ENCODE data around the gene NAE1.
"Not testable (repeated sequence)": the region's sequence is repeated elsewhere in the genome, so short reads cannot be mapped to it uniquely, and the experiment has no call there.

NAE1 gene

GRCh38 chr16:66830422-66831404 is at the start of gene NAE1:
Gene NAE1 (minus strand): TSS chr16:66830976. CDS start chr16:66830899, 77 bp downstream.
- DNase-seq, result peak; percentile 73

GRCh38 chr16:66878067-66878466 is 47.3 kb upstream of the NAE1 start:
- DNase-seq, result no peak

GRCh38 chr16:66874079-66874775 is 43.5 kb upstream of the NAE1 start:
- DNase-seq, result no peak

GRCh38 chr16:66873685-66874055 is 42.9 kb upstream of the NAE1 start:
- DNase-seq, result no peak

GRCh38 chr16:66872943-66873684 is 42.3 kb upstream of the NAE1 start:
- peak; percentile 48 for DNase-seq

- DNase-seq, result no peak
Observed at GRCh38 chr16:66872559-66872942, 41.8 kb upstream of the NAE1 start.

GRCh38 chr16:66871840-66872239 is 41.1 kb upstream of the NAE1 start:
- no peak for DNase-seq

GRCh38 chr16:66871363-66871762 is 40.6 kb upstream of the NAE1 start:
- DNase-seq, result not testable (repeated sequence)

- DNase-seq, result no peak
Observed at GRCh38 chr16:66869424-66869823, 38.6 kb upstream of the NAE1 start.

- DNase-seq, result no peak
Observed at GRCh38 chr16:66863707-66864106, 32.9 kb upstream of the NAE1 start.

- no peak for DNase-seq
Observed at GRCh38 chr16:66862023-66862520, 31.3 kb upstream of the NAE1 start.

GRCh38 chr16:66859397-66860068 is 28.8 kb upstream of the NAE1 start:
- no peak for DNase-seq

GRCh38 chr16:66858740-66859396 is 28.1 kb upstream of the NAE1 start:
- DNase-seq, result no peak

GRCh38 chr16:66857437-66857836 is 26.7 kb upstream of the NAE1 start:
- no peak for DNase-seq

- DNase-seq, result no peak
Observed at GRCh38 chr16:66856801-66857200, 26.0 kb upstream of the NAE1 start.

- no peak for DNase-seq
Observed at GRCh38 chr16:66856184-66856730, 25.5 kb upstream of the NAE1 start.

GRCh38 chr16:66853261-66854139 is 22.7 kb upstream of the NAE1 start:
- no peak for DNase-seq

GRCh38 chr16:66851166-66851964 is 20.6 kb upstream of the NAE1 start:
- no peak for DNase-seq

GRCh38 chr16:66850115-66850815 is 19.5 kb upstream of the NAE1 start:
- no peak for DNase-seq

All from NCI-H1694 treated with DMSO at 0.1 percent for 48 hours (cell line).